VCaP (cell line): ENCODE measurements around the gene PLA2G4F.
A peak's percentile ranks its signal among the peaks of the same experiment; 100 is the strongest.

Experiments used
- H3K27ac ChIP-seq: fragments of 450-650 bp; 2 replicates; pipeline ENCODE4 v1.5.1; 2017
- TF ChIP-seq, protein P1 (sequence below): fragments of 450-650 bp; conservative IDR thresholded peaks from 2 replicates; pipeline ENCODE4 v1.5.1; 2017; ENCODE audit warnings: mild to moderate bottlenecking, moderate library complexity

PLA2G4F gene

DNA sequence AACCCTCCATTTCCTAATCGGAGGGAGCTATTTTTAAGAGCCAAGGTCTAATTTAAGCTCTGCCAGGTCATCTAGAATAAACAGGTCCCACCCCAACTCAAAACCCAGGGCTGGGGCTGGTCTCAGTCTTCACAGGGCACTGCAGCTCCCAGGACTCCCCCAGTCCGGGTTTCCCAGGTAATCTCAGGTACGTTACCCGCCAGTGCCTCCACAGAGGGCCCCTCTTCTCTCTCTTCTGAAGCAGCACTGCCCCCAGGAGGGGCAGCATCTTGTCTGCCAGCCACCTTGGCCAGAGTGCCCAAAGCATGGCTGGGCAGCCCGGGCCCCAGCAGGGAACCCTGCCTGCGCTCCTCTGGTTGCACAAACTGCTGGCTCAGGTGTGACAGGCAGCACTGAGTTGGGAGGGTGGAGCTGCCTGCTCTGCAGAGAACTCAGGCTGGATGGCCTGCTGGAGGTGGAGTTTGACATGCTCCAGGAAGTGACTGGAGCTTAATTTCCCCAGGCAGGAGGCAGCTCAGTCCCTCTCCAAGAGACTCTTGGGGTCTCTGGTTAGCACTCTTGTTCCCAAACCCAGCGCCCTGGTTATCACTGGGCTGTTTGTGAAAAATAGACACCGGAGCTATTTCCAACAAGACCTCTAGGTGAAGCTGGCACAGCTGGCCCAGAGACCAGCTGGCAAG, at the start of gene PLA2G4F:
TSS of gene PLA2G4F (minus strand) at position 394 of the 680 bp plus-strand sequence. CDS start at position 307, 87 bp downstream.
- H3K27ac ChIP-seq: peak within 1 kb of the TSS; percentile 95
- TF ChIP-seq, protein P1, sequence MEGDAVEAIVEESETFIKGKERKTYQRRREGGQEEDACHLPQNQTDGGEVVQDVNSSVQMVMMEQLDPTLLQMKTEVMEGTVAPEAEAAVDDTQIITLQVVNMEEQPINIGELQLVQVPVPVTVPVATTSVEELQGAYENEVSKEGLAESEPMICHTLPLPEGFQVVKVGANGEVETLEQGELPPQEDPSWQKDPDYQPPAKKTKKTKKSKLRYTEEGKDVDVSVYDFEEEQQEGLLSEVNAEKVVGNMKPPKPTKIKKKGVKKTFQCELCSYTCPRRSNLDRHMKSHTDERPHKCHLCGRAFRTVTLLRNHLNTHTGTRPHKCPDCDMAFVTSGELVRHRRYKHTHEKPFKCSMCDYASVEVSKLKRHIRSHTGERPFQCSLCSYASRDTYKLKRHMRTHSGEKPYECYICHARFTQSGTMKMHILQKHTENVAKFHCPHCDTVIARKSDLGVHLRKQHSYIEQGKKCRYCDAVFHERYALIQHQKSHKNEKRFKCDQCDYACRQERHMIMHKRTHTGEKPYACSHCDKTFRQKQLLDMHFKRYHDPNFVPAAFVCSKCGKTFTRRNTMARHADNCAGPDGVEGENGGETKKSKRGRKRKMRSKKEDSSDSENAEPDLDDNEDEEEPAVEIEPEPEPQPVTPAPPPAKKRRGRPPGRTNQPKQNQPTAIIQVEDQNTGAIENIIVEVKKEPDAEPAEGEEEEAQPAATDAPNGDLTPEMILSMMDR: peak; percentile 35; the same call in 1 of the 2 replicates

DNA sequence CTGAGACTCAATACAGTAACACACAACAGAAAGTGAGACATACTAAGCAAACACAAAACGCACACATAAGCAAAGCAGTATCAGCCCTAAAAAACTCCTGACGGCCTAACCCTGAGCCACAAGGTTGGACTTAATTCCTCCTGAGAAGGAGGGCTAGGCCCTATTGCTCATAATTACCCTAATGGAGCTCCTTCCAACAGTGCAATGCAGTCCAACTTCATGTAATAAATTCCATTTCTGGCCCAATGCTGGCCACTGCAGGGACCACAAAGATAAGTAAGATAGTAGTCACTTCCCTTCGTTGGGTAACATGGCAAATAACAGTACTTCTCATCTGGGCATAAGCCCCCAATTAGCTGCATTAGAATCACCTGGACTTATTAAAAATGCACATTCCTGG, 47.5 kb upstream of the PLA2G4F start:
- TF ChIP-seq, protein P1: no peak
- H3K27ac ChIP-seq: no peak overlapping the region

GRCh38 chr15:42202653-42203052, 46.2 kb upstream of the PLA2G4F start:
- H3K27ac ChIP-seq: no peak overlapping the region
- TF ChIP-seq, protein P1: no peak

GRCh38 chr15:42201801-42202200, 45.4 kb upstream of the PLA2G4F start:
- no peak overlapping the region for H3K27ac ChIP-seq
- TF ChIP-seq, protein P1: no peak

DNA sequence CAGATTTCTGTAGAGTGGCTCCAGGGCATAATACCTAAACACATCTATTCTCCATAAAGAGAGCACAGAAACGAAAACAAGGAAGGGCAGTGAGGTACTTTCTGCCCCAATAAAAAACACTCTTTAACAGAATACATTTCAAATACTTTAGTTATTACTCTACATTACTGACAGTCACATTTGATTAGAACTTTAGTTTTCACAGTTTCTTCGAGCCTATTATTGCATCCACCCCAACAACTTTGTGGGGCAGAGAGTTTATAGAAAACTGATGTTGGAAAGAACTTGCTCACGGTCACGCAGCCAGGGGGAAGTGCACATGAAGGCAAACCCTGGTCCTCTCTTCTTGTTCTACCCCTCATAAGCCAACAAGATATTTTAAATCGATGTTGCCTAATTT, 42.7 kb upstream of the PLA2G4F start:
- H3K27ac ChIP-seq: no peak overlapping the region

GRCh38 chr15:42198516-42198915, 42.1 kb upstream of the PLA2G4F start:
- TF ChIP-seq, protein P1: no peak
- H3K27ac ChIP-seq: no peak overlapping the region

More for the DNA sequence above, 42.7 kb upstream of the PLA2G4F start:
- TF ChIP-seq, protein P1: no peak

DNA sequence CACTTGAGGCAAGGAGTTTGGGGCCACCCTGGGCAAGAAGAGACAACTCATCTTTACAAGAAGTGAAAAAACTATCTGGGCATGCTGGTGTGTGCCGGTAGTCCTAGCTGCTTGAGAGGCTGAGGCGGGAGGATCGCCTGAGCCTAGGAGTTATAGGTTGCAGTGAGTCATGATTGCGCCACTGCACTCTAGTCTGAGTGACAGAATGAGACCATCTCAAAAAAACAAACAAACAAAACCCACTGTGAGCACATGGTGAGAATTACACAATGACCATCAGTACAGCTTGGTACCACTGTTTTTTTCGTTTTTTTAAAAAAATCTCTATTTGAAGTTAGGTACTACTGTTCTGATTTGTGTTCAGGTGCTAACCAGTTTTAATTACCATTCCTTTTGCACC, 38.1 kb upstream of the PLA2G4F start:
- TF ChIP-seq, protein P1: no peak
- no peak overlapping the region for H3K27ac ChIP-seq
